Suprapubic skin (tissue), 4 donors: ENCODE data around the gene ARID1B.

Experiments
- CTCF ChIP-seq, 2 donors: fragments of 200-600 bp in 1 of 2; fragments of 450-650 bp in 1 of 2; sonication (generic) in 1 of 2; IDR thresholded peaks; one replicate each; pipeline ENCODE4 v1.5.1; 2016 to 2019; ENCODE audit warnings: antibody characterized with exemption in 2 of 2, mild to moderate bottlenecking in 1 of 2, moderate library complexity in 1 of 2
- EP300 ChIP-seq: sonication (generic); formaldehyde crosslinking; IDR thresholded peaks from one replicate; pipeline ENCODE4 v1.6.1; 2017; ENCODE audit warnings: antibody characterized with exemption
- POLR2A ChIP-seq, 2 donors: fragments of 450-650 bp; IDR thresholded peaks; one replicate each; pipeline ENCODE4 v1.6.1; 2017; ENCODE audit warnings: antibody characterized with exemption in 2 of 2, mild to moderate bottlenecking in 2 of 2, moderate library complexity in 2 of 2
- POLR2AphosphoS5 ChIP-seq, 3 donors: sonication (generic); formaldehyde crosslinking; IDR thresholded peaks; one replicate each; pipeline ENCODE4 v1.6.1; 2017; ENCODE audit warnings: antibody characterized with exemption in 3 of 3

GRCh38 chr6:157223021-157223430 is 445.8 kb downstream of the ARID1B start:
- no peak for TF ChIP-seq POLR2AphosphoS5 (IDR thresholded peaks at IDR 0.05)
- no peak for TF ChIP-seq EP300
- TF ChIP-seq CTCF (IDR thresholded peaks at IDR 0.05), result no peak
- no peak for TF ChIP-seq POLR2A (IDR thresholded peaks at IDR 0.05)
